Heart left ventricle (tissue), 13 donors: ENCODE measurements around the gene ARHGEF7.

ENCODE experiments used
- POLR2A ChIP-seq, 2 donors: fragments of 450-650 bp; IDR thresholded peaks; one replicate each; pipeline ENCODE4 v1.6.1; 2017; ENCODE audit warnings: antibody characterized with exemption in 2 of 2, mild to moderate bottlenecking in 2 of 2, moderate library complexity in 2 of 2
- TF ChIP-seq, protein P1 (sequence below), 12 donors: fragments of 200-600 bp; sonication (generic) in 4 of 12; IDR thresholded peaks; one replicate each; pipeline versions ENCODE4 v1.5.0 to v1.8.0; 2018 to 2022; ENCODE audit warnings: antibody characterized with exemption in 12 of 12, mild to moderate bottlenecking in 5 of 12
- donor health status: ischemic (EF 13 %, LVEDD 7.1; RV severe dilation, severe dysfunction).
- donor health status: DM: no; HTN: yes; CAD: no.
- donor health status: DM: no; HTN: no; CAD: no.
- donor health status: ischemic (EF 25% LVEDD 6.9; RV normal size, moderate dysfunction).
- donor health status: ischemic (EF 25% LVEDD 5.7; RV mildly dilated, moderate dysfunction).
- donor health status: ischemic (EF 35%, LVEDD 5.7; RV mildly dilated, moderate dysfunction).
- donor health status: nonischemic (EF 11% LVEDD 7.7; RV severe dilation, severe dysfunction).
- donor health status: DM: yes; HTN: yes; CAD: no.
- donor health status: PGD.
- donor health status: ischemic (EF 29% LVEDD 5.4; RV normal size, mild dysfunction).
- donor health status: nonischemic (EF 23%, LVEDD 6.1; RV moderate dilation, normal function).

DNA sequence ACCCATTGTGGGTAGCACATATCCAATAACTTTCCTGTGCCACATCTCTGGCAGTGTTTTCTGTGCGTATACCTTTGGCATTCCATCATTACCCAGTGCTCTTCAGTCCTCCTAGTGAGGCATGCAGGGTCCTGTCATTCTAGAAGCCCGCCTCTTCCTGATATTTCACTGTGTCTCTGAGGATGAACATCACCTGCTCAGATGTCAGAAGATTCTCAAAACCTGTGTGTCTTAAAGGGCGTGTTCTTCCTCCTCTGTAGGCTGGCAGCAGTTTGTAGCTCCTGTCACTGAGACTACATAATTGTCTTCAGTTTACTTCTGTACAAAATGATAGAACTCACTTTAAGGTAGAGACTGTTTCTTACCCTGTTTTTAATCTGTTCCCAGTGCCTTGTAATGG lies 148.5 kb downstream of the ARHGEF7 start:
- TF ChIP-seq, protein P1, sequence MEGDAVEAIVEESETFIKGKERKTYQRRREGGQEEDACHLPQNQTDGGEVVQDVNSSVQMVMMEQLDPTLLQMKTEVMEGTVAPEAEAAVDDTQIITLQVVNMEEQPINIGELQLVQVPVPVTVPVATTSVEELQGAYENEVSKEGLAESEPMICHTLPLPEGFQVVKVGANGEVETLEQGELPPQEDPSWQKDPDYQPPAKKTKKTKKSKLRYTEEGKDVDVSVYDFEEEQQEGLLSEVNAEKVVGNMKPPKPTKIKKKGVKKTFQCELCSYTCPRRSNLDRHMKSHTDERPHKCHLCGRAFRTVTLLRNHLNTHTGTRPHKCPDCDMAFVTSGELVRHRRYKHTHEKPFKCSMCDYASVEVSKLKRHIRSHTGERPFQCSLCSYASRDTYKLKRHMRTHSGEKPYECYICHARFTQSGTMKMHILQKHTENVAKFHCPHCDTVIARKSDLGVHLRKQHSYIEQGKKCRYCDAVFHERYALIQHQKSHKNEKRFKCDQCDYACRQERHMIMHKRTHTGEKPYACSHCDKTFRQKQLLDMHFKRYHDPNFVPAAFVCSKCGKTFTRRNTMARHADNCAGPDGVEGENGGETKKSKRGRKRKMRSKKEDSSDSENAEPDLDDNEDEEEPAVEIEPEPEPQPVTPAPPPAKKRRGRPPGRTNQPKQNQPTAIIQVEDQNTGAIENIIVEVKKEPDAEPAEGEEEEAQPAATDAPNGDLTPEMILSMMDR (IDR thresholded peaks at IDR 0.05) = no peak
- no peak for TF ChIP-seq POLR2A (IDR thresholded peaks at IDR 0.05)
